ENCODE results near the gene PDGFRA. TPM values are rescaled to one million over a fixed set of nuclear protein-coding genes. Genes with fewer than 3 reads are reported as not detected.
"Not testable (repeated sequence)": the region's sequence is repeated elsewhere in the genome, so short reads cannot be mapped to it uniquely, and the experiment has no call there.

PDGFRA gene
- total RNA-seq, 4 donors from 2014 or later: 27.5 to 283 (median 60.2) TPM

GRCh38 chr4:54322818-54323417, 93.8 kb downstream of the PDGFRA start:
- H3K4me1 ChIP-seq: no peaks in the 10 kb centered on the region
- no peaks in the 10 kb centered on the region for H3K36me3 ChIP-seq
- DNase-seq: peak; percentile 46 to 78 (median 54)
- no peak overlapping the region for H3K27ac ChIP-seq
- no peaks in the 10 kb centered on the region for H3K9me3 ChIP-seq
- H3K4me3 ChIP-seq: no peak overlapping the region
- TF ChIP-seq POLR2A (IDR thresholded peaks at IDR 0.05) (no peak), CTCF (IDR thresholded peaks at IDR 0.05) (peak in 5 of 6 experiments; percentile 19 to 69 (median 60))
- H3K27me3 ChIP-seq: no peaks in the 10 kb centered on the region

DNA sequence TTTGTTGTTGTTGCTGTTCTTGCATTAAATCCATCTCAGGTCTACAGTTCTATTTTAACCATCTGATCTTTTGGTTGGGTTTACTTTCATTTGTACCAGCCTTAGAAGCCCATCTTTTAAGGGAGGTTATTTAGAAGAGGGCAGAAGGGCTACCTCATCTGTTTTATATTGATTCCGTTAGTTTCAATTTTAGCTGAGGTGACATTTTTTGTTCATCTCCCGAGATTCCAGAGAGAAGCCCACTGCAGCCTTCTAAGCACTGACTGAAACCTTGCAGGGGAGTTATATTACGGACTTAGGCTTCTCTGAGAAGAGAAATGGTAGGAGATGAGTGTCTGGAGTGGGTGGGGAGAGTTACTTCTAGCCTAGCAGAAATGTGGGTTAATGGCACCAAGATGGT, 101.8 kb downstream of the PDGFRA start:
- no peak overlapping the region for H3K4me3 ChIP-seq
- no peak overlapping the region for H3K27ac ChIP-seq
- no peaks in the 10 kb centered on the region for H3K36me3 ChIP-seq
- H3K9me3 ChIP-seq: no peaks in the 10 kb centered on the region
- DNase-seq: no peak
- no peaks in the 10 kb centered on the region for H3K4me1 ChIP-seq
- TF ChIP-seq POLR2A (IDR thresholded peaks at IDR 0.05) (no peak), CTCF (IDR thresholded peaks at IDR 0.05) (no peak)
- no peaks in the 10 kb centered on the region for H3K27me3 ChIP-seq

GRCh38 chr4:54332542-54332941, 103.4 kb downstream of the PDGFRA start:
- H3K27ac ChIP-seq: no peak overlapping the region
- no peaks in the 10 kb centered on the region for H3K9me3 ChIP-seq
- no peak overlapping the region for H3K4me3 ChIP-seq
- TF ChIP-seq CTCF (IDR thresholded peaks at IDR 0.05) (no peak), POLR2A (IDR thresholded peaks at IDR 0.05) (no peak)
- H3K27me3 ChIP-seq: no peaks in the 10 kb centered on the region
- no peaks in the 10 kb centered on the region for H3K36me3 ChIP-seq
- H3K4me1 ChIP-seq: no peaks in the 10 kb centered on the region
- no peak for DNase-seq

- H3K4me1 ChIP-seq: no peaks in the 10 kb centered on the region
Measured at GRCh38 chr4:54333657-54334056, 104.6 kb downstream of the PDGFRA start.

GRCh38 chr4:54334769-54335168, 105.7 kb downstream of the PDGFRA start:
- not testable (repeated sequence) for H3K36me3 ChIP-seq, H3K9me3 ChIP-seq, DNase-seq, H3K4me3 ChIP-seq, H3K27ac ChIP-seq, H3K4me1 ChIP-seq, H3K27me3 ChIP-seq

More at GRCh38 chr4:54333657-54334056, 104.6 kb downstream of the PDGFRA start:
- no peak overlapping the region for H3K27ac ChIP-seq
- TF ChIP-seq POLR2A (IDR thresholded peaks at IDR 0.05) (no peak), CTCF (IDR thresholded peaks at IDR 0.05) (no peak)
- no peak for DNase-seq
- H3K27me3 ChIP-seq: no peaks in the 10 kb centered on the region
- no peak overlapping the region for H3K4me3 ChIP-seq
- H3K9me3 ChIP-seq: no peaks in the 10 kb centered on the region
- no peaks in the 10 kb centered on the region for H3K36me3 ChIP-seq

GRCh38 chr4:54337009-54337408, 107.9 kb downstream of the PDGFRA start:
- no peaks in the 10 kb centered on the region for H3K36me3 ChIP-seq
- no peak for TF ChIP-seq CTCF (IDR thresholded peaks at IDR 0.05)
- no peak for TF ChIP-seq POLR2A (IDR thresholded peaks at IDR 0.05)
- H3K27ac ChIP-seq: no peak overlapping the region
- no peaks in the 10 kb centered on the region for H3K4me1 ChIP-seq
- no peak for DNase-seq
- H3K27me3 ChIP-seq: no peaks in the 10 kb centered on the region
- no peaks in the 10 kb centered on the region for H3K9me3 ChIP-seq
- no peak overlapping the region for H3K4me3 ChIP-seq

DNA sequence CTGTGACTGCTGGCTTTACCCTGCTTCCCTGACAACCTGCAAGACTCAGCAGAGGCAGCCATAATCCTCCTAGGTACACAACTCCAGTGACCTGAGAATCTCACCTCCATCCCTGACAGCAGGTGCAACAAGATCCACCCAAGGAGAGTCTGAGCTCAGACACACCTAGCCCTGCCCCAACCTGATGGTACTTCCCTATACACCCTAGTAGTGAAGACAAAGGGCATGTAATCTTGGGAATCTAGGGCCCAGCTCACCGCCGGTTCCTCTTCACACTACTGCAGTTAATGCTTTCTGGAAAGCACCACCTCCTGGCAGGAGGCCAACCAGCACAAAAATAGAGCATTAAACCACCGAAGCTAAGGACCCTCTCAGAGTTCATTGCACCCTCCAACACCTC, 113.0 kb downstream of the PDGFRA start:
- H3K4me3 ChIP-seq, H3K27me3 ChIP-seq, H3K4me1 ChIP-seq, H3K27ac ChIP-seq, H3K9me3 ChIP-seq, DNase-seq, H3K36me3 ChIP-seq: not testable (repeated sequence)

Data from Peyer's patch (tissue), 4 donors.